ENCODE data around the gene ADAMTSL3.

DNA sequence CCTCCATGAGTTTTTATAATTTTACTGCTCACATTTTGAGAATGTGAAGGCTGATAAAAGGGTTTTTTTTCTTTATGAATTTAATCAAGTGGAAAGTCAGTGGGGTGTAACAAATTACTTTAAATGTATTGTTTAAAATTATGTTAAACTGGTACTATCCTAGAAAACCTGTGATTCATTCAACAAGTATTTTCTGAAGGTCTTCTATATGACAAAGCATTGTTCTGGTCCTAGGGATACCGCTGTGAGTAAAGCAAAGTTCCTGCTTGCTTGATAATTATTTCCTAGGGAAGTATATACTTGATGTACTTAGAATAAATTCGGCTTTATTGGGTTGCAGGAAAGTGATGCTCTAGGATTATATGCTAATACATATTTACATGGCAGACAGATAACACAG is 428.8 kb downstream of the ADAMTSL3 start:
- TF ChIP-seq POLR2A (IDR thresholded peaks at IDR 0.05) = no peak
- no peak for TF ChIP-seq EP300 (IDR thresholded peaks at IDR 0.05)
- TF ChIP-seq, protein P1, sequence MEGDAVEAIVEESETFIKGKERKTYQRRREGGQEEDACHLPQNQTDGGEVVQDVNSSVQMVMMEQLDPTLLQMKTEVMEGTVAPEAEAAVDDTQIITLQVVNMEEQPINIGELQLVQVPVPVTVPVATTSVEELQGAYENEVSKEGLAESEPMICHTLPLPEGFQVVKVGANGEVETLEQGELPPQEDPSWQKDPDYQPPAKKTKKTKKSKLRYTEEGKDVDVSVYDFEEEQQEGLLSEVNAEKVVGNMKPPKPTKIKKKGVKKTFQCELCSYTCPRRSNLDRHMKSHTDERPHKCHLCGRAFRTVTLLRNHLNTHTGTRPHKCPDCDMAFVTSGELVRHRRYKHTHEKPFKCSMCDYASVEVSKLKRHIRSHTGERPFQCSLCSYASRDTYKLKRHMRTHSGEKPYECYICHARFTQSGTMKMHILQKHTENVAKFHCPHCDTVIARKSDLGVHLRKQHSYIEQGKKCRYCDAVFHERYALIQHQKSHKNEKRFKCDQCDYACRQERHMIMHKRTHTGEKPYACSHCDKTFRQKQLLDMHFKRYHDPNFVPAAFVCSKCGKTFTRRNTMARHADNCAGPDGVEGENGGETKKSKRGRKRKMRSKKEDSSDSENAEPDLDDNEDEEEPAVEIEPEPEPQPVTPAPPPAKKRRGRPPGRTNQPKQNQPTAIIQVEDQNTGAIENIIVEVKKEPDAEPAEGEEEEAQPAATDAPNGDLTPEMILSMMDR (IDR thresholded peaks at IDR 0.05) = no peak
- no peak for TF ChIP-seq POLR2AphosphoS5 (IDR thresholded peaks at IDR 0.05)

Measured in sigmoid colon (tissue), 4 donors.